HG03196 (cell line): ENCODE results near the gene GSTT2.
A peak's percentile ranks its signal among the peaks of the same experiment; 100 is the strongest.
"Not testable (repeated sequence)": the region's sequence is repeated elsewhere in the genome, so short reads cannot be mapped to it uniquely, and the experiment has no call there.

Experiments
- ATAC-seq: cut with Tn5 transposase; IDR thresholded peaks from one replicate; pipeline ENCODE4 v1.9.1; 2021; ENCODE audit not compliant: unreplicated experiment

GSTT2 gene

DNA sequence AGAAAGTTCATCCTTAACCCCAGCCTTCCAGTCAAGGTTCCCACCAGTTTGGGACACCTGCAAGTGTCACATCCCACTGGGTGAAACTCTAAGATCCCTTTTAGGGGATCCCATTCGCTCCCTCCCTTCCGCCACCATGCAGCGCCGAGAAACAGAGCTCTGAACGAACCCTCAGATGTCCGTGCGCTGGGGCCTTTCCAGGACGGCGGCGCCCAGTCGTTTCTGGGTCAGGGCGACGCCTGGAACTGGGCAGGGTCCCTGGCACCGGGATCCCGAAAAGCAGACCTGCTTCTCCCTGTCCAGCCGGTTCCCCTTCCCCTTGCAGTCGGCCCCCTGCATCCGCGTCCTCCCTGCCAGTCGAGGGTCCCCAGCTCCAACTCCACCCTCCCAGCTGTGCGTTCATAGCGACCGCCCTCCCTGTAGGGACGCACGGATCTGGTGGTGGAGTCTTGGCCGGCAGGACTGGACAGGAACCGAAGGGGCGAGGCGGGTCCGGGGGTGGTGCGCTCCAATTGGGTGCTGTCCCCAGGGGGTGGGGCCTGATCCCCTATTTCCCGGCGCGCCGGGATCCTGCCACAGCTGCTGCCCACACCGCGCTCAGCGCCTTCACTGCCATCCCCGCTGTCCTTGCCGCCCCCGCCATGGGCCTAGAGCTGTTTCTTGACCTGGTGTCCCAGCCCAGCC, at the start of gene GSTT2:
Gene GSTT2 (plus strand): TSS at position 578 of the 684 bp plus-strand sequence.
- not testable (repeated sequence) for ATAC-seq

DNA sequence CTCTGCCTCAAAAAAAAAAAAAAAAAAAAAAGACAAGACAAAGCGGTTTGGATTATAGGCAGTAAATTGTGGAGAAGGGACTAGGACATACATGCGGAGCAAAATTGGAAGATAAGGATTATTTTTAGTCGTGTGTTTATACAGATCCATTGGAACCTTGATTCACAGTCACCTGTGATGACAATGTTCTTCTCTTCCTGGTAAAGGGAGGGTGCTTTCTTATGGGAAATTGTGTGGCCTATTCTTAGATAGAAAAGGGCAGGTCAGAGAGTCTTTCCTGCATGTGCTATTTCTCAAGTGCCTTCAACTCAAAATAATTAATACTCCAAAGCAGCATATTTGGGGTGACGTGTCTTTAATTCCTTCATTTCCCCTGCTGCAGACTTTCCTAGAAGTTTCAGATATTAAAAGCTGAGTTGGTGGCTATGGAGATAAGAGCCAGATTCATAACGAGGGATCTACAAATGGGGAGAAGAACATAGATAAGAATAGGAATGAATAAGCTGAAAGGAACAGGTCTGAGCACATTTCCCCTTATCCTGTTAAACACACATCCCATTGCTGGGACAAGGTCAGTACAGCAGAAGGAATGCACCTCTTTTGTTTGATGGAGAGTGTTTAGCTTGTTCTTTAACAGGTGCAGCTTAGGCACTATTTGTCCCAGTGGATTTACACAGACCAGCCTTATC, 41.5 kb upstream of the GSTT2 start:
- no peak for ATAC-seq

DNA sequence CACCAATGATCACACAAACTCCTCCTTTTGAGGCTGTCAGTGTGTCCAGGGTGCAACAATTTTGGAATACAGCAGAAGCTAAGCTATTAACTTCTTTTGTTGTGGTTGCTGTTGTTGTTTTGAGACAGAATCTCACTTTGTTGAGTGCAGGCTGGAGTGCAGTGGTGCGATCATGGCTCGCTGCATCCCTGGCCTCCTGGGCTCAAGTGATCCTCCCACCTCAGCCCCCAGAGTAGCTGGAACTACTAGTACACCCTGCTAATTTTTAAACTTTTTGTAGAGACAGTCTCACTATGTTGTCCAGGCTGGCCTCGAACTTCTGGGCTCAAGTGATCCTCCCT, 40.9 kb upstream of the GSTT2 start:
- no peak for ATAC-seq

GRCh38 chr22:23940166-23940565, 39.8 kb upstream of the GSTT2 start:
- ATAC-seq, result not testable (repeated sequence)

DNA sequence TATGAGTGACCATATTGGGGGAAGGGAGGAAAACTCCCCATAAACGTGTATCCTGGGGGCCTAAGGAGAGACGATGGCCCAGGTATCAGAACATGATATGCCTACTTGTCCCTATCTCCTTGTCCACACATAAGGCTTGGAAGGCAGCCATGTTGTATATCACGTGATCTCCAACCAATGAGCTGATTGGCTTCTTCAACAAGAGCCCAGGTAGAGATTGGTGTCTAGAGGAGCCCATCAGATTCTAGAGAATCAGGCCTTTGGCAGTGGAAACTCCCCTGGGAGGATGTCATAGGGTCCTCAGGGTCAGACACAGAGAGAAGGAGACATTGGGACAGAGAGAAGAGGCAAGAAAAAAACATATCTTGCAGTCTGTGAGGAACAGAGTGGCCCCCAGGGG, 32.5 kb upstream of the GSTT2 start:
- ATAC-seq, result not testable (repeated sequence)

DNA sequence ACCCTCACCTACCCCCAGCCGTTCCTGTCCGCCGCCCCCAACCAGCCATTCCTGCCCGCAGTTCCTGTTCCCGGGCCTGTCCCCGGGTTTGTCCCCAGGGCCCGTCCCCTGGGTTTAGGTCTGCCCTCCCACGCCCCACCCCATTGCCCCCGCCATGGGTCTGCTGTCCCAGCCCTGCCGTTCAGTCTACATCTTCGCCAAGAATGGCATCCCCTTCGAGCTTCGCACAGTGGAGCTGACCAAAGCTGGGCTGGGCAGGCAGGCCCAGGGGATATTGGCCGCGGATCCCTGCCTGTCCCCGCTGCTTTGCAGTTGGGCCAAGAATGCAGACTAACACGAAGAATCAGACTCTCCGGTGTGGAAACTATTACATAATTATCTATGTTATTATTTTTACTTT, 30.2 kb upstream of the GSTT2 start:
- not testable (repeated sequence) for ATAC-seq

DNA sequence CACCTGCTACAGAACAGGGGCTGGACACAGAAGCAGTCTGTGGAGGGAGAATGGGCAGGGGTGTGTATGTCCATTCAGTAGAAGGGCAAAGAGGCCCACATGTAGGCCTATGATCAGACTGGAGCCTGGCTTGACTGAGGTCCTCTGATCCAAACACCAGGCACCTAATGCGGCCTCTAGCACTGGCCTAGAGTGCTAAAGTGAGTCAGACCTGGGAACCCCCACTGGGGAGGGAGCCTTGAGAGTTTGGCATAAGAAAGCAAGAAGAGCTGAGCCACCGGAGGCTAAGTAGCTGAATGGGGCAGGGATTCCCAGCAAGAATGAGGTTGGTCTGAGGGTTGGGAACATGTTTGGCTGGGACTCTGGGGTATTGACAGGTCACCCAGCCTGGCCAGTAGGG, 28.6 kb upstream of the GSTT2 start:
- ATAC-seq, result not testable (repeated sequence)

DNA sequence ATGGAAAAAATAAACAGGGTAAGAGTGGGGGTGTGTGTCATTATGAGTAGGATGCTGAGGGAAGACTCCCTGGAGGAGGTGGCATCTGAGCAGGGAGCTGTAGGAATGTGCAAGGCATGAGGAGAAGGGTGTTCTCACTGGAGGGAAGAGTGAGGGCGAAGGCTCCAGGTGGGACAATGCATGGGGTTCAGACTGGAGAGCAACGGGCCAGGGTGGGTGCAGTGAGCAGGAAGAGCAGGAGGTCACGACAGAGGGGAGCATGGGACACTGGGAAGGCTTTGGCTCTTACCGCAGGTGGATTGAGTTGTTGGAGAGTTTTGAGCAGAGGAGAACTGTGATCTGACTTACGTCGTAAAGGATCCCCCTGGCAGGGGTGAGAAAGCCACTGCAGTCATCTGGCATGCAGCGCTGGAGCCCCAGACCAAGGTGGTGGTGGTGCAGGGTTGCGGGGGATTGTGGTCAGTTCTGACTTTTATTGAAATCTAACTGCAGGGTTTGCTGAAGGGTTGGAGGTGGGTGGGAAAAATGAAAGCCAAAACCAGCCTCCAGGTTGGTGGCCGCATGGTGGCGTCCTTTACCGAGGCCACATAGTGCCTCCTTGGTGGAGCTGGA, 27.0 kb upstream of the GSTT2 start:
- ATAC-seq, result not testable (repeated sequence)

GRCh38 chr22:23953485-23953884, 26.4 kb upstream of the GSTT2 start:
- not testable (repeated sequence) for ATAC-seq

DNA sequence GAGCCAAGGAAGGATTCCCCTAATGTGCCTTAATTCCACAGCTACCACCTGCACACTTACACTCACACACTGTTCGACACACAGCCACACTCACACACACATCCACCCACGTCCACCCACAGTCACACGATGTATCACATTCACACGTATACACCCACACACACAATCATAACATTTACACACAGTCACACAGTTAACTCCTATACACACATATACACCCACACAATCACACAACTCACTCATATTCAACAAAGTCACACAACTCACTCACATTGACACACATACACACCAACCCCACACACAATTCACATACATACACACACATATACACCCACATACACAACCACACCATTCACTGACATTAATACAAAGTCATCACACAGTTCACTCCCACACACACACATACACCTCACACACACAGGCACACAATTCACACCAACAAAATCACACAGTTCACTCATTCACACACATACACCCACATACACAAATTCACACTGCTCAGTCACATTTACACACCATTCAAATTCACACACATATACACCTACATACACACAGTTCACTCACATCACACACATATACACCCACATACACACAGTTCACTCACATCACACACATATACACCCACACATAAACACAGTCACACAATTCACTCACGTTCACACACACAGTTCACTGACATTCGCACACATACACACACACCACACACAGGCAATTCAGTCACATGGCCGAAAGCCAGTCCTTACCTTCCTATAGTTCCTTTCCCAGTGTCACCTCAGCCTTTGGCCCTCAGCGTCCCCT, 25.5 kb upstream of the GSTT2 start:
- not testable (repeated sequence) for ATAC-seq

- not testable (repeated sequence) for ATAC-seq
Observed at GRCh38 chr22:23954991-23955305, 25.0 kb upstream of the GSTT2 start.

GRCh38 chr22:23955886-23956285, 24.0 kb upstream of the GSTT2 start:
- not testable (repeated sequence) for ATAC-seq

DNA sequence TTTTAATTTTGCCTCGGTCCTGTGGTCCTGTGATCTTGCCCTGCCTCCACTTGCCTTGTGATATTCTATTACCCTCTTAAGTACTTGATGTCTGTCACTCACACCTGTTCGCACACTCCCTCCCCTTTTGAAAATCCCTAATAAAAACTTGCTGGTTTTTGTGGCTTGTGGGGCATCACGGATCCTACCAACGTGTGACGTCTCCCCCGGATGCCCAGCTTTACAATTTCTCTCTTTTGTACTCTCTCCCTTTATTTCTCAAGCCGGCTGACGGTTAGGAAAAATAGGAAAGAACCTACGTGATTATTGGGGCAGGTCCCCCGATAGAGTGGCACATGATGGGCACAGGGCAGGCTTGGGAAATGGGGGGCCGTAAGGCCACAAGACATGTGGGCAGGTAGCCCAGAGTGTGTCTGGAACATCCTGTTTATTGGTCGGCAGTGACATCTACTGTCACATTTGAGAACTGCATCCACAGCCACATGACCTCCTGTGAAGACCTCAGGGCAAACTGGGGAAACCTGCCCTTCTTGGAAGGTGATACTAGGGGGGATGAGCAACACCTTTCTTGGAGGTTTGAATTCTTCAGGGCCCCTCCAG, 23.5 kb upstream of the GSTT2 start:
- ATAC-seq, result not testable (repeated sequence)

DNA sequence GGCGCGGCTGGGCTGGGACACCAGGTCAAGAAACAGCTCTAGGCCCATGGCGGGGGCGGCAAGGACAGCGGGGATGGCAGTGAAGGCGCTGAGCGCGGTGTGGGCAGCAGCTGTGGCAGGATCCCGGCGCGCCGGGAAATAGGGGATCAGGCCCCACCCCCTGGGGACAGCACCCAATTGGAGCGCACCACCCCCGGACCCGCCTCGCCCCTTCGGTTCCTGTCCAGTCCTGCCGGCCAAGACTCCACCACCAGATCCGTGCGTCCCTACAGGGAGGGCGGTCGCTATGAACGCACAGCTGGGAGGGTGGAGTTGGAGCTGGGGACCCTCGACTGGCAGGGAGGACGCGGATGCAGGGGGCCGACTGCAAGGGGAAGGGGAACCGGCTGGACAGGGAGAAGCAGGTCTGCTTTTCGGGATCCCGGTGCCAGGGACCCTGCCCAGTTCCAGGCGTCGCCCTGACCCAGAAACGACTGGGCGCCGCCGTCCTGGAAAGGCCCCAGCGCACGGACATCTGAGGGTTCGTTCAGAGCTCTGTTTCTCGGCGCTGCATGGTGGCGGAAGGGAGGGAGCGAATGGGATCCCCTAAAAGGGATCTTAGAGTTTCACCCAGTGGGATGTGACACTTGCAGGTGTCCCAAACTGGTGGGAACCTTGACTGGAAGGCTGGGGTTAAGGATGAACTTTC, 18.7 kb upstream of the GSTT2 start, which contains the start of gene GSTT2B:
Gene GSTT2B (minus strand): TSS at position 112 of the 688 bp plus-strand sequence. CDS start 64 bp downstream, at position 48.
- not testable (repeated sequence) for ATAC-seq

GRCh38 chr22:23966094-23966493, 13.8 kb upstream of the GSTT2 start:
- not testable (repeated sequence) for ATAC-seq

GRCh38 chr22:23966568-23966967, 13.4 kb upstream of the GSTT2 start, which contains the start of gene DDTL:
DDTL (plus strand) TSS chr22:23966888; CDS start chr22:23966915, 27 bp downstream.
- ATAC-seq, result peak; percentile 86

DNA sequence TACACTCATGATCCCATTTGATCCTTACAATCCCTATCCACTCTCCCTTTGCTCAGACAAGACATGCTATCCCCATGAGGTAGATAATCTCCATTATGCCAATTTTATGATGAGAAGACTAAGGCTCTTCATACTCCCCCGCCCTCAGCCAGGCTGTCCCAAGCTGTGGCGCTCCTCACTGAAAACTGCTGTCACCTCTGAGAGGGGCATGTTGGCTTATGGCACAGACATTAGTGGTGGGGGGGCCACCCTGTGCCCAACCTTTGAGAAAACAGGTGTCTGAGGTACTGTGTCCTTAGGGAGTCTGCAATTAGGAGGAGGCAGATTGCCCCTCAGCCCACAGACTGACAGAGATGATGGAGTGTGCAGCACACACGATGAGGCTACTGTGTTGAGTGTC, 10.9 kb upstream of the GSTT2 start:
- ATAC-seq, result no peak

DNA sequence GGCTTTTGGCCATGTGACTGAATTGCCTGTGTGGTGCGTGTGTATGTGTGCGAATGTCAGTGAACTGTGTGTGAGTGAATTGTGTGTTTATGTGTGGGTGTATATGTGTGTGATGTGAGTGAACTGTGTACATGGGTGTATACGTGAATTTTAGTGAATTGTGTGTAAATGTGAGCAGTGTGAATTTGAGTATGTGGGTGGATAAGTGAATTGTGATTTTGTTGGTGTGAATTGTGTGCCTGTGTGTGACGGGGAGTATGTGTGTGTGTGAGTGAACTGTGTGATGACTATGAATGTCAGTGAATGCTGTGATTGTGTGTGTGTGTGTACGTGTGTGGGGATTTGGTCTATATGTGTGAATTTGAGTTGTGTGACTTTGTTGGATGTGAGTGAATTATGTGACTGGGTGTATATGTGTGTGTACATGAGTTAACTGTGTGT, 9.7 kb upstream of the GSTT2 start:
- ATAC-seq, result no peak

DNA sequence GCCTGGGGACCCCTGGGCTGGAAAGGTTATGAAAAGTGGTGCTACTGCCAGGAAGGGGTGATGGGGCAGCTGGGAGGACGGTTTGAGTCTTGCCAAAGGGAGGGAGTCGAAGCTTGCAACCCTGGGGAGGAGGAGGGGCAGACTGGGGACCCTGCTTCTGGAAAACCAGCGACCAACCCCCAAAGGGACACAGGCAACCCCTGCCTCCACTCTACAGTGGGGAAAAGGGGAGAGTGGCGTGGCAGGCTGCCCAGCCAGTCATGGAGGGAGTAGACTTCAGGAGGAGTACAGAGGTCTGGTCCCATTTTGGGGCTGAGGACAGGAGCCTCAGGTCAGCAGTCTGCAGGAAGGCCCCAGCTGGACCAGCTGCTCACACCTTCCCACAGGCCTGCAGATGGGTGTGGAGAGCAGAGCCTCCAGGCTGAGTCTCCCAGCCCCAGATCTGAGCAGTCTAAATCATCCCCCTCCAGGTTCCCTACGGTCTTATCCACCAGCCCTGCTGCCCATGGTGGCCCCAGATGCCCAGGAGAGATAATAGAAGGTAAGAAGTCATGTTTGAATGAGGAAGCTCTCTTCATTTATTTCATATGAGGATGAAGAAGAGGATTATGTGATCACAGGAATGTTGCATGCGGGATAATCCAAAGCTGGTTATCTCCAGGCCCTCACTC, 9.0 kb upstream of the GSTT2 start:
- ATAC-seq, result no peak

- ATAC-seq, result not testable (repeated sequence)
Observed at GRCh38 chr22:23971927-23972326, 8.0 kb upstream of the GSTT2 start.
